GM21529 (cell line): ENCODE data around the gene FBXL20.
"Not testable (repeated sequence)": the region's sequence is repeated elsewhere in the genome, so short reads cannot be mapped to it uniquely, and the experiment has no call there.

ENCODE experiments used
- ATAC-seq: cut with Tn5 transposase; IDR thresholded peaks from one replicate; pipeline ENCODE4 v1.9.1; 2021; ENCODE audit not compliant: unreplicated experiment

Gene FBXL20

GRCh38 chr17:39334008-39334744 lies 67.2 kb downstream of the FBXL20 start:
- not testable (repeated sequence) for ATAC-seq

DNA sequence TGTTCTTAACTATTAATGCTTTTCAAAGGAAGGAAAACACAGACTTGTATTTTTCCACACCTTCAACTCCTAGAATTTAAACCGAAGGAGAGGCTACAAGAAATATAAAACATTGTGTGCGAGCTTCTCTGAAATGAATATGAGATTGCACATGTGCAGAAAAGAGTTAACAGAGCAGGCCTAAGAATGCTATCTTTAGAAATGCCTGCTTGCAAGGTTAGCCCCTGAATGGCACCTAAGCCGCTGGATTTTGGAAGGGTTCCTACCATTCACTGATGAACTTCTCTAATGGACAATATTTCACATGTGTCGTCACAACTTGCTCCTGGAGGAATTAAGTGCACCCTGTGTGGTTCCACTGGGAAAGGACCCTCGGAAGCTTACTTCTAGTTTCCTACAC lies 69.3 kb downstream of the FBXL20 start:
- ATAC-seq = no peak

- no peak for ATAC-seq
These were observed 72.6 kb downstream of the FBXL20 start for GRCh38 chr17:39328815-39329214.

DNA sequence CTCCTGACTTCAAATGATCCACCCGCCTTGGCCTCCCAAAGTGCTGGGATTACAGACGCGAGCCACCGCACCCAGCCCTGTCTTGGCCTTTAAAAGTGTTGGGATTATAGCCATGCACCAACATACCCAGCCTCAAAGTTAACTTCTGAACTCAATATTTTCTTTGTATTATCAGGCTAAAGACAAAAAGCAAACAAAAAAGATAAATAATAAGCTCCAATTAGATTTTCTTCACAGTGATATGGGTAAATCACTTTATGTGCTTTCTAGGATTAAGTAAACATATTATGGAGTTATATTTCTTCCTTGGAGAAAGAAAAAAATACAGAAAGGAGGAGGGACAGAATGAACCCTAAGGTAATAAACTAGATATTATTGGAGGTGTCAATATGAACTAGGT lies 74.3 kb downstream of the FBXL20 start:
- ATAC-seq = no peak

DNA sequence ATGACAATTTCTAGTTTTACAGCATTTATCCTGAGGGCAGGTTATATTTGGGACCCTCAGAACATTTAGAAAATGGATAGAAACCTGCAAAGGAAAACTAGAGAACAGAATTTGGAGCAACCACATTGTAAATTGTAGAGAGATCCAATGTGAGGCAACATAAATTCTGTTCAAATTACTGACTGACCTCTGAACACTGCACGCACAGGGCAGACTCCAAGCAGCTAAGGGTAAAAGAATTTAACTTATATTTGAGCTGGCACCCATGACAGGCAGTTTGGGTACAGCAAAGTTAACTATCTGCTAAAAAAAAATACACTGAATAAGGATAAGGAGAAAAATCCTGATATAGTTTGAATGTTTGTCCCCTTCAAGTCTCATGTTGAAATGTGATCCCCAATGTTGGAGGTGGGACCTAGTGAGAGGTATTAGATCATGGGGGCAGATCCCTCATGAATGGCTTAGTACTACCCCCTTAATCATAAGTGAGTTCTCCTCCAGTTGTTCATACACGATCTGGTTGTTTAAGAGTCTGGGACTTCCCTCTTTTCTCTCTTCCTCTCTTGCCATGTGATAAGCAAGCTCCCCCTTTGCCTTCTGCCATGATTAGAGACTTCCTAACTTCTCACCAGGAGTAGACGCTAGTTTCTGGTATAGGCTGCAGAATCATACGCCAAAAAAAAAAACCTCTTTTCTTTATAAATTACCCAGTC lies 75.7 kb downstream of the FBXL20 start:
- no peak for ATAC-seq

GRCh38 chr17:39318636-39319035 lies 82.8 kb downstream of the FBXL20 start:
- no peak for ATAC-seq

- no peak for ATAC-seq
These were observed 94.8 kb downstream of the FBXL20 start for GRCh38 chr17:39306509-39307212.

DNA sequence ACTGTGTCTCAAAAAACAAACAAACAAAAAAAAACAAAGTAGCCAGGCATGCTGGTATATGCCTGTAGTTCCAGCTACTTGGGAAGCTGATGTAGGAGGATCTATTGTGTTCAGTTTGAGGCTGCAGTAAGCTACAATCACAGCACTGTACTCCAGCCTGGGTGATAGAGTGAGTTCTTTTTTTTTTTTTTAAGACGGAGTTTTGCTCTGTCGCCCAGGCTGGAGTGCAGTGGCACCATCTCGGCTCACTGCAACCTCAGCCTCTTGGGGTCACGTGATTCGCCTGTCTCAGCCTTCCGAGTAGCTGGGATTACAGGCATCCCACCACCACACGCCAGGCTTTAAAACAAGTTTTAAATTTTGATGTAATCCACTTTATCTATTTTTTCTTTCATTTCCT lies 95.4 kb downstream of the FBXL20 start:
- ATAC-seq = no peak

DNA sequence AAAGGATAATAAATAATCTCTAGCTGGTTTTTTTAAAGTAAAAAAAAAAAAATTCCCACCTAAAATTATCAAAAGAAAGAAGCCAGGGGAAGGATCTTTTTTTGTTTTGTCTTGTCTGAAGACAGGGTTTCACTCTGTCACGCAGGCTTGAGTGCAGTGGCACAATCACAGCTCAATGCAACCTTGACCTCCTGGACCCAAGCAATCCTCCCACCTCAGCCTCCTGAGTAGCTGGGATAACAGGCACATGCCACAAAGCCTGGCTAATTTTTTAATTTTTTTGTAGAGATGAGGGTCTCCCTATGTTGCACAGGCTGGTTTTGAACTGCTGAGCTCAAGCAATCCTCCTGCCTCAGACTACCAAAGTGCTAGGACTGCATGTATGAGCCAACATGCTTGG lies 97.2 kb downstream of the FBXL20 start:
- ATAC-seq = no peak

GRCh38 chr17:39294060-39294459 lies 107.4 kb downstream of the FBXL20 start:
- ATAC-seq = no peak

GRCh38 chr17:39292546-39292945 lies 108.9 kb downstream of the FBXL20 start:
- ATAC-seq = not testable (repeated sequence)

GRCh38 chr17:39286513-39286912 lies 114.9 kb downstream of the FBXL20 start:
- not testable (repeated sequence) for ATAC-seq

DNA sequence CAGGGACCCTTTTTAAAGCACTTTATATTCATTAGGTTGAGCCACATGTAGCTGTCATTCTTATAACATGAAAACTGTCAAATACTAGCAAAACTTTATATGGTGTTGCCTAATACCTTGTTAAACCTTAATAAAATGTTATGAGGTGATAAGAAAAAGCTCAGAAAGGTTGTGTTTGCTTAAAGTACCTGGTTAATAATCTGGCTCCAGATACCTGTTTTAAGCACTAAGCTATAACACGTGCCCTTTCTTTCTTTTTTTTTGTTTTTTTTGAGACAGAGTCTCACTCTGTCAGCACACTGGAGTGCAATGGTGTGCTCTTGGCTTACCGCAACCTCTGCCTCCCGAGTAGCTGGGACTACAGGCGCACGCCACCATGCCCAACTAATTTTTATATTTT lies 116.7 kb downstream of the FBXL20 start:
- no peak for ATAC-seq

DNA sequence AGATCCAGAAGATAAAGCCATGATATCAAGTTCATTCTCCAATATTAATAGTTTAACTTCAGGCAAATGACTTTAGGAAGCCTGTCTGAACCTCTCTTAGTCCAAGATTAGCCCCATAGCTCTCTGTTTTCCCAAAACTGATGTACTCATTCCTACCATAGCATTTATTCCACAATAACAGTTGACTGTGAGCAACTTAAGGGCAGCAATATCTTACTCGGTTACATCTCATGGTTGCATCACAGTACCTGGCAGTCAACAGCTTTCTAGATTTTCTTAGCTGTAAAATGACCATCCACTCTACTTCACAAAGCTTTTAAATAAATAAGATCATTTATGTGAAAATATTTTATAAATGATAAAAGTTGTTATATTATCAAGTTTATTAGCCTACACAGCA lies 117.5 kb downstream of the FBXL20 start:
- no peak for ATAC-seq

DNA sequence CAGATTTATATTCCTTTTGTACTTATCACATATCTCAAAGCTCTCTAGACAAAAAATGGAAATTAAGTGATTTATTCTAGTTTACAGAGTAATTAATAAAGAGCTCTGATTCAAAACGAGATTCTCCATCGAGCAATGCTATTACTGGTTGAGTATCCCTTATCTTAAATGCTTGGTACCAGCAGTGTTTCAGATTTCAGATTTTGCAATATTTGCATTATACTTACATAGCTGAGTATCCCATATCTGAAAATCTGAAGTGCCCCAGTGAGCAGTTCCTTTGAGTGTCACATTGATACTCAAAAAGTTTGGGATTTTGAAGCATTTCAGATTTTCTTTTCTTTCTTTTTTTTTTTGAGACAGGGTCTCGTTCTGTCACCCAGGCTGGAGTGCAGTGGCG lies 118.3 kb downstream of the FBXL20 start:
- ATAC-seq = no peak

GRCh38 chr17:39281806-39282205 lies 119.6 kb downstream of the FBXL20 start:
- no peak for ATAC-seq

- not testable (repeated sequence) for ATAC-seq
These were observed 123.2 kb downstream of the FBXL20 start for GRCh38 chr17:39278246-39278645.

DNA sequence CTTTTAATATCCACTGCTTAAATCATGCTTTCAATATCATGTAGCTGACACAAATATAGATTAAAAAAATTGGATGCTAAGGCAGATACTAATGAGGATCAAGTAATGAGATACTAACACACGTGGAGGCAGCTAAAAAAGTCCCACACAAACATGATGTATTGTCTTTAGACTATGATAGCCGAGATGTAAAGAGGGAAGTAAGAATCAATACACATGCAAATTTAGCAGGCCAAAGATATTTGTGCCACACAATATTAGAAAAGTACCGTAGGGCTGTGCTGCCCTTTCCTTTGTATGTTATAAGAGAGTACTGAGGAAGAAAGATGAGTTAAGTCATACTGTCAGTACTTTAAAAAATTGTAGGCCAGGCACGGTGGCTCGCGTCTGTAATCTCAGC lies 124.3 kb downstream of the FBXL20 start:
- ATAC-seq = no peak

DNA sequence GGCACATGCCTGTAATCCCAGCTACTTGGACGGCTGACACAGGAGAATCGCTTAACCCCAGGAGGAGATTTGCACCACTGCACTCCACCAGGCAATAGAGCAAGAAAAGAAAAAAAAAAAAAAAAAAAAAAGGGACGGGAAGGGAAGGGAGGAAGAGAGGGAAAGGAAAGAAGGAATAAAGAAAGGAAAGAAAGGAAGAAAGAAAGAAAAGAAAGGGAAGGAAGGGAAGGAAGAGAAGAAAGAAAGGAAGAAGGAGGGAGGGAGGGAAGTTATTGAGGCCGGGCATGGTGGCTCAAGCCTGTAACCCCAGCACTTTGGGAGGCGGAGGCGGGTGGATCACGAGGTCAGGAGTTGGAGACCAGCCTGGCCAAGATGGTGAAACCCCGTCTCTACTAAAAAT lies 125.3 kb downstream of the FBXL20 start:
- ATAC-seq = no peak

DNA sequence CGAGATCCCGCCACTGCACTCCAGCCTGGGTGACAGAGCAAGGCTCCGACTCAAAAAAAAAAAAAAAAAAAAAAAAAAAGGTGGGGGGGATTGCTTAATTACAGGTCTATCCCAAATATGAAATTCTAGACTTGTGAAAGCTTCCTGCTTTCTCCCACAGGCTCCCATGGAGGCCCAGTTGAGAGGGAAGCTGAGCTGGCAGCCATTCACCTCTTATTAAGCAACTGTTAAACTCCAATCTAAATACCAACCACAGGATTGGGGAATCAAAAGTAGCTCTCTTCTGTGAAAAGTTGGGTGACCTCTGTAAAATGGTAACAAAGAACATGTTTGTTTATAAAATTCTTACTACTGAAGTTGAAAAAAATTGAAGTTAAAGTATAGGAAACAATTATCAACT lies 129.9 kb downstream of the FBXL20 start:
- ATAC-seq = no peak

- no peak for ATAC-seq
These were observed 130.5 kb downstream of the FBXL20 start for GRCh38 chr17:39270923-39271322.

DNA sequence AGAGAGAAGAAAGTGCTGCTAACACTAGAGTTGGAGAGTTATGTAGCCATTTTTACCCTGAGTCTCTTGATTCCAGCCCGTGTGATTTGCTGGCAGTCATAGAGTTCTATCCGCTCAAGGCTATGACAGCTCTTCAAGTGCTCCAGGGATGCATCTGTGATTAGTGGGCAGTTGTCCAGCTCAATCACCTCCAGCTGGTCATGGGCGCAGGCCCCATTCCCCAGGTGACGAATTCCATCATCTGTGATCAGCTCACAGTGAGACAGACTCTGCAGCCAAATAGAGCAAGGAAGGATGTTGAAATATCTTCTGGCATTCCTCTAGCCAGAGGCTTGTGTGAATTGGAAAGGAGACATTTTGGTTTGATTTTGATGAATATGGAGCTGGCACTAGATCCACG lies 137.3 kb downstream of the FBXL20 start:
- ATAC-seq = no peak
